Measurements from ENCODE around the gene SNTN.

DNA sequence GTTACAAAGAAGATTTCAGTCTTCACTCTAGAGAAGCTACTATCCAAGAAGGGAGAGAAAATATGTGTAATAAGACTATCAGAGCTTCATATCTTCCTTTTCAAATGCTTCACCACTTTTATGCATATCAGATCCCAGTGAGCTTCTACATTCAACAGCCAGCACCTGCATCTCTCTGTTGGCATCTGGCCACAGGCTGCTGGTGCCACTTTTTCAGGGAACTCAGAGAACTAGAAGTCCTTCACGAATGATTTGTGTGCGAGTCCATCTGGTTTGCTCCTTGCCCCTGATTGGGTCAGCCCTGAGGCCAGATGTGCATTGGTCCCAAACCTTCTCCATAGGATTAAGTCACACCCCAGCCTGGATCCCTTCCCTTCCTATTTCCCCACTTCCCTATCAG lies 22.1 kb downstream of the SNTN start:
- TF ChIP-seq, protein P1, sequence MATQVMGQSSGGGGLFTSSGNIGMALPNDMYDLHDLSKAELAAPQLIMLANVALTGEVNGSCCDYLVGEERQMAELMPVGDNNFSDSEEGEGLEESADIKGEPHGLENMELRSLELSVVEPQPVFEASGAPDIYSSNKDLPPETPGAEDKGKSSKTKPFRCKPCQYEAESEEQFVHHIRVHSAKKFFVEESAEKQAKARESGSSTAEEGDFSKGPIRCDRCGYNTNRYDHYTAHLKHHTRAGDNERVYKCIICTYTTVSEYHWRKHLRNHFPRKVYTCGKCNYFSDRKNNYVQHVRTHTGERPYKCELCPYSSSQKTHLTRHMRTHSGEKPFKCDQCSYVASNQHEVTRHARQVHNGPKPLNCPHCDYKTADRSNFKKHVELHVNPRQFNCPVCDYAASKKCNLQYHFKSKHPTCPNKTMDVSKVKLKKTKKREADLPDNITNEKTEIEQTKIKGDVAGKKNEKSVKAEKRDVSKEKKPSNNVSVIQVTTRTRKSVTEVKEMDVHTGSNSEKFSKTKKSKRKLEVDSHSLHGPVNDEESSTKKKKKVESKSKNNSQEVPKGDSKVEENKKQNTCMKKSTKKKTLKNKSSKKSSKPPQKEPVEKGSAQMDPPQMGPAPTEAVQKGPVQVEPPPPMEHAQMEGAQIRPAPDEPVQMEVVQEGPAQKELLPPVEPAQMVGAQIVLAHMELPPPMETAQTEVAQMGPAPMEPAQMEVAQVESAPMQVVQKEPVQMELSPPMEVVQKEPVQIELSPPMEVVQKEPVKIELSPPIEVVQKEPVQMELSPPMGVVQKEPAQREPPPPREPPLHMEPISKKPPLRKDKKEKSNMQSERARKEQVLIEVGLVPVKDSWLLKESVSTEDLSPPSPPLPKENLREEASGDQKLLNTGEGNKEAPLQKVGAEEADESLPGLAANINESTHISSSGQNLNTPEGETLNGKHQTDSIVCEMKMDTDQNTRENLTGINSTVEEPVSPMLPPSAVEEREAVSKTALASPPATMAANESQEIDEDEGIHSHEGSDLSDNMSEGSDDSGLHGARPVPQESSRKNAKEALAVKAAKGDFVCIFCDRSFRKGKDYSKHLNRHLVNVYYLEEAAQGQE (IDR thresholded peaks at IDR 0.05; ENCODE audit: low read depth) = no peak
- TF ChIP-seq CREB1 (IDR thresholded peaks at IDR 0.05; ENCODE audit: low read depth) = no peak
- no peak for TF ChIP-seq ZBTB7A (IDR thresholded peaks at IDR 0.05; ENCODE audit: low read depth)
- TF ChIP-seq FOXM1 (IDR thresholded peaks at IDR 0.05; ENCODE audit: borderline replicate concordance, low read depth) = no peak
- TF ChIP-seq EP300 (IDR thresholded peaks at IDR 0.05; ENCODE audit: borderline replicate concordance) = no peak
- TF ChIP-seq EGR1 (IDR thresholded peaks at IDR 0.05) = no peak
- no peak for TF ChIP-seq CEBPB (IDR thresholded peaks at IDR 0.05)
- no peak for TF ChIP-seq RAD21 (IDR thresholded peaks at IDR 0.05; ENCODE audit: low read depth)
- TF ChIP-seq MAX (IDR thresholded peaks at IDR 0.05) = no peak
- no peak for TF ChIP-seq YY1 (IDR thresholded peaks at IDR 0.05; ENCODE audit: low read depth)
